HepG2 (cell line): ENCODE results near the gene CBX2. TPM values are rescaled to one million over a fixed set of nuclear protein-coding genes. Genes with fewer than 3 reads are reported as not detected.
A peak's percentile ranks its signal among the peaks of the same experiment; 100 is the strongest.

ENCODE experiments used
- IRF2 ChIP-seq: IDR thresholded peaks from 2 replicates; pipeline ENCODE4 v1.6.1; 2018; ENCODE audit warnings: missing genetic modification reagents, missing compliant biosample characterization
- NFE2L2 ChIP-seq: fragments of 150-350 bp; IDR thresholded peaks from 2 replicates; pipeline ENCODE4 v1.6.1; 2014; ENCODE audit warnings: low read length
- PAX8 ChIP-seq: sonication (generic); formaldehyde crosslinking; IDR thresholded peaks from 2 replicates; pipeline ENCODE4 v1.8.0; 2022; ENCODE audit warnings: mild to moderate bottlenecking, missing genetic modification reagents, borderline replicate concordance
- PCBP1 ChIP-seq: fragments of 200-400 bp; formaldehyde crosslinking; IDR thresholded peaks from 2 replicates; pipeline ENCODE4 v1.6.1; 2017; ENCODE audit warnings: mild to moderate bottlenecking, low read depth, low read length, borderline replicate concordance
- RFXANK ChIP-seq: IDR thresholded peaks from 2 replicates; pipeline ENCODE4 v1.6.1; 2016
- SATB2 ChIP-seq: sonication (generic); formaldehyde crosslinking; IDR thresholded peaks from 2 replicates; pipeline ENCODE4 v1.5.0; 2020; ENCODE audit warnings: missing genetic modification reagents
- SETDB1 ChIP-seq: sonication (generic); formaldehyde crosslinking; IDR thresholded peaks from 2 replicates; pipeline ENCODE4 v1.5.1; 2020; ENCODE audit warnings: missing genetic modification reagents, mild to moderate bottlenecking, borderline replicate concordance
- SMAD9 ChIP-seq: sonication (generic); formaldehyde crosslinking; IDR thresholded peaks from 2 replicates; pipeline ENCODE4 v1.5.1; 2020; ENCODE audit warnings: mild to moderate bottlenecking, missing genetic modification reagents
- SUZ12 ChIP-seq: fragments of 150-350 bp; IDR thresholded peaks from 2 replicates; pipeline ENCODE4 v1.6.1; 2014; ENCODE audit warnings: low read depth, low read length
- ZNF343 ChIP-seq: sonication (generic); formaldehyde crosslinking; IDR thresholded peaks from 2 replicates; pipeline ENCODE4 v1.4.0; 2020; ENCODE audit warnings: mild to moderate bottlenecking, missing genetic modification reagents
- ZNF441 ChIP-seq: sonication (generic); formaldehyde crosslinking; IDR thresholded peaks from 2 replicates; pipeline ENCODE4 v1.7.0; 2021; ENCODE audit warnings: missing genetic modification reagents, borderline replicate concordance
- ZNF552 ChIP-seq: sonication (generic); formaldehyde crosslinking; IDR thresholded peaks from 2 replicates; pipeline ENCODE4 v1.9.0; 2022; ENCODE audit warnings: missing genetic modification reagents, mild to moderate bottlenecking, borderline replicate concordance
- ZNF607 ChIP-seq: sonication (generic); formaldehyde crosslinking; IDR thresholded peaks from 2 replicates; pipeline ENCODE4 v1.5.1; 2020; ENCODE audit warnings: missing genetic modification reagents, mild to moderate bottlenecking, borderline replicate concordance
- ZNF670 ChIP-seq: sonication (generic); formaldehyde crosslinking; IDR thresholded peaks from 2 replicates; pipeline ENCODE4 v1.8.0; 2022; ENCODE audit warnings: mild to moderate bottlenecking, missing genetic modification reagents, borderline replicate concordance
- ZNF710 ChIP-seq: sonication (generic); formaldehyde crosslinking; IDR thresholded peaks from 2 replicates; pipeline ENCODE4 v1.5.0; 2020; ENCODE audit warnings: mild to moderate bottlenecking, missing genetic modification reagents, borderline replicate concordance
- ZNF724P ChIP-seq: sonication (generic); formaldehyde crosslinking; IDR thresholded peaks from 2 replicates; pipeline ENCODE4 v1.8.0; 2022; ENCODE audit warnings: missing genetic modification reagents, borderline replicate concordance
- ZNF746 ChIP-seq: sonication (generic); formaldehyde crosslinking; IDR thresholded peaks from 2 replicates; pipeline ENCODE4 v1.8.0; 2022; ENCODE audit warnings: mild to moderate bottlenecking, missing genetic modification reagents
- ZNF775 ChIP-seq: sonication (generic); formaldehyde crosslinking; IDR thresholded peaks from 2 replicates; pipeline ENCODE4 v1.4.0; 2020; ENCODE audit warnings: missing genetic modification reagents, mild to moderate bottlenecking, moderate library complexity, borderline replicate concordance
- ZNF839 ChIP-seq: sonication (generic); formaldehyde crosslinking; IDR thresholded peaks from 2 replicates; pipeline ENCODE4 v1.4.0; 2020; ENCODE audit warnings: missing genetic modification reagents, mild to moderate bottlenecking, borderline replicate concordance
- ZSCAN21 ChIP-seq: sonication (generic); formaldehyde crosslinking; IDR thresholded peaks from 2 replicates; pipeline ENCODE4 v1.8.0; 2022; ENCODE audit warnings: mild to moderate bottlenecking, missing genetic modification reagents, moderate library complexity, borderline replicate concordance
- polyA plus RNA-seq, 8 experiments: library from polyadenylated mRNA; depleted of rRNA in 3 of 8; stranded (reverse) in 7 of 8; unstranded in 1 of 8; fragments of >200 nt; fragmentation: Illumina TruSeq in 4 of 8; extraction: Trizol in 4 of 8; gene quantifications; 2 replicates each; pipeline versions ENCODE4 v1.2.1 to v1.2.3, GENCODE V29; 2011 to 2016; ENCODE audit warnings: low read depth in 4 of 8, missing spikeins in 1 of 8, mixed read lengths in 1 of 8; ENCODE audit not compliant: insufficient read depth in 1 of 8
- total RNA-seq, 5 experiments: library from RNA; depleted of rRNA; stranded (reverse); fragments of >200 nt; fragmentation: Illumina TruSeq; extraction: Trizol; gene quantifications; 2 replicates each; pipeline ENCODE4 v1.2.3, GENCODE V29; 2016; ENCODE audit warnings: low read depth in 1 of 5
- TF ChIP-seq, protein P1 (sequence below): sonication (generic); formaldehyde crosslinking; IDR thresholded peaks from 2 replicates; pipeline ENCODE4 v1.9.0; 2021; ENCODE audit warnings: missing genetic modification reagents, borderline replicate concordance
- TF ChIP-seq, protein P2 (sequence below): sonication (generic); formaldehyde crosslinking; IDR thresholded peaks from 2 replicates; pipeline ENCODE4 v1.9.0; 2021; ENCODE audit warnings: missing genetic modification reagents, mild to moderate bottlenecking, borderline replicate concordance
- TF ChIP-seq, protein P3 (sequence below): IDR thresholded peaks from 2 replicates; pipeline ENCODE4 v1.6.1; 2016; ENCODE audit warnings: missing genetic modification reagents, missing compliant biosample characterization

Gene CBX2
- total and polyA plus RNA-seq, 2 of the 13 experiments (the other 11 are each of a cell fraction or from before 2014, with no cell fraction given), result 14.5 to 31.1 TPM

GRCh38 chr17:79797492-79798298, 19.7 kb downstream of the CBX2 start (continued):
- TF ChIP-seq ZNF724P (CRISPR knock-in tag) (no peak), ZNF607 (CRISPR knock-in tag) (no peak), NFE2L2 (no peak), ZNF746 (CRISPR knock-in tag) (0 out of 2 replicates have a peak, but pooled peaks have one; percentile 3), SMAD9 (no peak), ZNF670 (CRISPR knock-in tag) (no peak; the same call in 1 of the 2 replicates), PCBP1 (no peak), SUZ12 (no peak), ZSCAN21 (CRISPR knock-in tag) (peak; percentile 19; the same call in 1 of the 2 replicates), ZNF441 (CRISPR knock-in tag) (no peak), IRF2 (CRISPR knock-in tag) (no peak), ZNF775 (CRISPR knock-in tag) (no peak), ZNF710 (CRISPR knock-in tag) (no peak), ZNF839 (CRISPR knock-in tag) (no peak), SETDB1 (CRISPR knock-in tag) (no peak), ZNF343 (no peak), RFXANK (CRISPR knock-in tag) (no peak), SATB2 (CRISPR knock-in tag) (no peak), PAX8 (CRISPR knock-in tag) (no peak), ZNF552 (CRISPR knock-in tag) (no peak)
- TF ChIP-seq, protein P1, sequence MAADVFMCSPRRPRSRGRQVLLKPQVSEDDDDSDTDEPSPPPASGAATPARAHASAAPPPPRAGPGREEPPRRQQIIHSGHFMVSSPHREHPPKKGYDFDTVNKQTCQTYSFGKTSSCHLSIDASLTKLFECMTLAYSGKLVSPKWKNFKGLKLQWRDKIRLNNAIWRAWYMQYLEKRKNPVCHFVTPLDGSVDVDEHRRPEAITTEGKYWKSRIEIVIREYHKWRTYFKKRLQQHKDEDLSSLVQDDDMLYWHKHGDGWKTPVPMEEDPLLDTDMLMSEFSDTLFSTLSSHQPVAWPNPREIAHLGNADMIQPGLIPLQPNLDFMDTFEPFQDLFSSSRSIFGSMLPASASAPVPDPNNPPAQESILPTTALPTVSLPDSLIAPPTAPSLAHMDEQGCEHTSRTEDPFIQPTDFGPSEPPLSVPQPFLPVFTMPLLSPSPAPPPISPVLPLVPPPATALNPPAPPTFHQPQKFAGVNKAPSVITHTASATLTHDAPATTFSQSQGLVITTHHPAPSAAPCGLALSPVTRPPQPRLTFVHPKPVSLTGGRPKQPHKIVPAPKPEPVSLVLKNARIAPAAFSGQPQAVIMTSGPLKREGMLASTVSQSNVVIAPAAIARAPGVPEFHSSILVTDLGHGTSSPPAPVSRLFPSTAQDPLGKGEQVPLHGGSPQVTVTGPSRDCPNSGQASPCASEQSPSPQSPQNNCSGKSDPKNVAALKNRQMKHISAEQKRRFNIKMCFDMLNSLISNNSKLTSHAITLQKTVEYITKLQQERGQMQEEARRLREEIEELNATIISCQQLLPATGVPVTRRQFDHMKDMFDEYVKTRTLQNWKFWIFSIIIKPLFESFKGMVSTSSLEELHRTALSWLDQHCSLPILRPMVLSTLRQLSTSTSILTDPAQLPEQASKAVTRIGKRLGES (CRISPR knock-in tag), result no peak
- TF ChIP-seq, protein P2, sequence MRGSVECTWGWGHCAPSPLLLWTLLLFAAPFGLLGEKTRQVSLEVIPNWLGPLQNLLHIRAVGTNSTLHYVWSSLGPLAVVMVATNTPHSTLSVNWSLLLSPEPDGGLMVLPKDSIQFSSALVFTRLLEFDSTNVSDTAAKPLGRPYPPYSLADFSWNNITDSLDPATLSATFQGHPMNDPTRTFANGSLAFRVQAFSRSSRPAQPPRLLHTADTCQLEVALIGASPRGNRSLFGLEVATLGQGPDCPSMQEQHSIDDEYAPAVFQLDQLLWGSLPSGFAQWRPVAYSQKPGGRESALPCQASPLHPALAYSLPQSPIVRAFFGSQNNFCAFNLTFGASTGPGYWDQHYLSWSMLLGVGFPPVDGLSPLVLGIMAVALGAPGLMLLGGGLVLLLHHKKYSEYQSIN (CRISPR knock-in tag), result no peak
- TF ChIP-seq, protein P3, sequence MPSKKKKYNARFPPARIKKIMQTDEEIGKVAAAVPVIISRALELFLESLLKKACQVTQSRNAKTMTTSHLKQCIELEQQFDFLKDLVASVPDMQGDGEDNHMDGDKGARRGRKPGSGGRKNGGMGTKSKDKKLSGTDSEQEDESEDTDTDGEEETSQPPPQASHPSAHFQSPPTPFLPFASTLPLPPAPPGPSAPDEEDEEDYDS (CRISPR knock-in tag), result no peak
